Stomach (tissue), 9 donors: Measurements from ENCODE around the gene CDC42EP5. TPM values are rescaled to one million over a fixed set of nuclear protein-coding genes. Genes with fewer than 3 reads are reported as not detected.
"Not testable (repeated sequence)": the region's sequence is repeated elsewhere in the genome, so short reads cannot be mapped to it uniquely, and the experiment has no call there.

Experiments used
- DNase-seq, 2 donors: peaks; one replicate each; pipeline versions ENCODE4 v3.0.0 to v3.0.0-alpha.2; 2013 to 2019
- H3K27ac ChIP-seq, 5 donors: fragments of 200-600 bp in 4 of 5; sonication (generic) in 4 of 5; one replicate each; pipeline ENCODE4 v1.5.1; 2013 to 2019; ENCODE audit warnings: mild to moderate bottlenecking in 1 of 5, moderate library complexity in 1 of 5
- H3K27me3 ChIP-seq, 3 donors: fragments of 200-600 bp; sonication (generic); one replicate each; pipeline ENCODE4 v1.5.1; 2017 to 2019; ENCODE audit warnings: mixed run types in 1 of 3
- H3K36me3 ChIP-seq, 4 donors: fragments of 200-600 bp; sonication (generic); 1 replicate in 3 of 4; 2 replicates in 1 of 4; pipeline ENCODE4 v1.5.1; 2016 to 2019
- H3K4me1 ChIP-seq, 4 donors: fragments of 200-600 bp; sonication (generic); one replicate each; pipeline ENCODE4 v1.5.1; 2016 to 2019
- H3K4me3 ChIP-seq, 4 donors: fragments of 200-600 bp; sonication (generic) in 3 of 4; one replicate each; pipeline ENCODE4 v1.5.1; 2016 to 2019; ENCODE audit warnings: mild to moderate bottlenecking in 1 of 4
- H3K9me3 ChIP-seq, 4 donors: fragments of 200-600 bp; sonication (generic); one replicate each; pipeline ENCODE4 v1.5.1; 2016 to 2019
- CTCF ChIP-seq, 7 experiments: fragments of 450-650 bp in 4 of 7; fragments of 200-600 bp in 3 of 7; sonication (generic) in 3 of 7; IDR thresholded peaks; one replicate each; pipeline ENCODE4 v1.5.1; 2016 to 2019; ENCODE audit warnings: antibody characterized with exemption in 7 of 7, control low read depth in 2 of 7, mild to moderate bottlenecking in 1 of 7
- EP300 ChIP-seq: sonication (generic); formaldehyde crosslinking; IDR thresholded peaks from one replicate; pipeline ENCODE4 v1.6.1; 2017; ENCODE audit warnings: antibody characterized with exemption
- POLR2A ChIP-seq, 4 donors: fragments of 450-650 bp; IDR thresholded peaks; one replicate each; pipeline ENCODE4 v1.6.1; 2016; ENCODE audit warnings: antibody characterized with exemption in 4 of 4, control low read depth in 2 of 4, mild to moderate bottlenecking in 1 of 4, moderate library complexity in 1 of 4
- POLR2AphosphoS5 ChIP-seq, 3 donors: sonication (generic); formaldehyde crosslinking; IDR thresholded peaks; one replicate each; pipeline ENCODE4 v1.6.1; 2016; ENCODE audit warnings: antibody characterized with exemption in 3 of 3
- WGBS, 5 donors: extraction: QIAGEN DNeasy Blood & Tissue Kit in 3 of 5; methylation state at CpG; one replicate each; pipeline versions ENCODE4 v1.1.5 to v1.1.7; 2013 to 2018; 5-methylcytosine and 5-hydroxymethylcytosine counted together
- intact Hi-C: fragments of 100-400 bp; cut with DNase I; formaldehyde crosslinking; loops from one replicate; pipeline ENCODE4 v1.15.1; 2023; ENCODE audit warnings: low total_unique reads
- polyA plus RNA-seq, 3 donors: library from polyadenylated mRNA; stranded (reverse); fragments of 200-250 nt; gene quantifications; one replicate each; pipeline ENCODE4 v1.2.3, GENCODE V29; 2013
- total RNA-seq, 5 donors: library from RNA; depleted of rRNA; stranded (reverse); fragments of >200 nt; gene quantifications; one replicate each; pipeline versions ENCODE4 v1.1.0 to v1.2.3, GENCODE V29; 2014 to 2016
- donor health status: healthy with polysubstance abuse.
- donor health status: Bipolar disorder and iron deficiency.
- donor health status: healthy.

CDC42EP5 gene
- total and polyA plus RNA-seq, 8 donors = 0.89 to 699 (median 29.7) TPM; not detected in 1

GRCh38 chr19:54448040-54448773 lies 24.9 kb downstream of the CDC42EP5 start:
- peak overlapping the region; percentile 94 to 99 (median 98) for H3K27ac ChIP-seq
- peaks cover 19 to 58% (median 54%) of the 10 kb centered on the region in 4 donors for H3K36me3 ChIP-seq
- no peaks in the 10 kb centered on the region for H3K27me3 ChIP-seq
- TF ChIP-seq CTCF (IDR thresholded peaks at IDR 0.05) = peak in 1 of 7 experiments; percentile 6
- TF ChIP-seq POLR2A (IDR thresholded peaks at IDR 0.05) = no peak
- TF ChIP-seq POLR2AphosphoS5 (IDR thresholded peaks at IDR 0.05) = peak in 2 of 3 donors; percentile 2 to 3
- H3K9me3 ChIP-seq = no peaks in the 10 kb centered on the region
- intact Hi-C loops = no loop called here
- H3K4me1 ChIP-seq = peaks cover 43 to 70% (median 58%) of the 10 kb centered on the region in 4 donors
- peak overlapping the region; percentile 73 to 95 (median 90) for H3K4me3 ChIP-seq
- peak in 1 of 2 donors; percentile 89 for DNase-seq
- WGBS, 5 donors = 0 to 1% (median 1%) methylated on average over 34 of the region's 34 CpGs

DNA sequence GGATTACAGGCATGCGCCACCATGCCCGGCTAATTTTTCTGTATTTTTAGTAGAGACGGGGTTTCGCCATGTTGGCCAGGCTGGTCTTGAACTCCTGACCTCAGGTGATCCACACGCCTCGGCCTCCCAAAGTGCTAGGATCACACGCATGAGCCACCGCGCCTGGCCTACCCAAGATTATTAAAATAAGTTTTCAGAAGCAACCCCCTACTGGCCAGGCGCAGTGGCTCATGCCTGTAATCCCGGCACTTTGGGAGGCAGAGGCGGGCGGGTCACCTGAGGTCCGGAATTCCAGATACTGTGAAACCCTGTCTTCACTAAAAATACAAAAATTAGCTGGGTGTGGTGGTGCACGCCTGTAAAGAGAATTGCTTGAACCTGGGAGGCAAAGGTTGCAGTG lies 26.7 kb downstream of the CDC42EP5 start:
- Histone ChIP-seq H3K4me3 (peak overlapping the region in 1 of 4 donors; percentile 3), H3K36me3 (peaks cover under 1 to 51% (median 42%) of the 10 kb centered on the region in 4 donors), H3K4me1 (peaks cover 27 to 51% (median 40%) of the 10 kb centered on the region in 4 donors)
- WGBS, 5 donors = 77 to 95% (median 87%) methylated on average over 15 of the region's 15 CpGs
- intact Hi-C loops, DNase-seq, H3K9me3 ChIP-seq, H3K27me3 ChIP-seq, H3K27ac ChIP-seq: not testable (repeated sequence)

DNA sequence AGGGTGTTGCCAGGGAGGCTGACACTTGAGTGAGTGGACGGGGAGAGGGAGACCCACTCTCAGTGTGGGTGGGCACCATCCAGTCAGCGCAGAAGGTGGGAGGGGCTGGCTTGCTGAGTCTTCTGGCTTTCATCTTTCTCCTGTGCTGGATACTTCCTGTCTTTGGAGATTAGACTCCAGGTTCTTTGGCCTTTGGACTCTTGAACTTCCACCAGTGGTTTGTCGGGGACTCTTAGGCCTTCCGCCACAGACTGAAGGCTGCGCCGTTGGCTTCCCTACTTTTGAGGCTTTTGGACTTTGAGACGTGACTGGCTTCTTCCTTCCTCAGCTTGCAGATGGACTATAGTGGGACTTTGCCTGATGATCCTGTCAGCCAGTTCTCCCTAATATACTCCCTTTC lies 28.4 kb downstream of the CDC42EP5 start:
- 52 to 79% (median 66%) methylated on average over 7 of the region's 7 CpGs for WGBS, 5 donors
- intact Hi-C loops = no loop called here
- peaks cover 12 to 36% (median 24%) of the 10 kb centered on the region in 4 donors for H3K4me1 ChIP-seq
- peaks cover 0 to 51% (median 42%) of the 10 kb centered on the region in 4 donors for H3K36me3 ChIP-seq
- DNase-seq = peak in 1 of 2 donors; percentile 67
- TF ChIP-seq CTCF (IDR thresholded peaks at IDR 0.05) (no peak), EP300 (no peak), POLR2AphosphoS5 (IDR thresholded peaks at IDR 0.05) (no peak), POLR2A (IDR thresholded peaks at IDR 0.05) (no peak)
- H3K4me3 ChIP-seq = no peak overlapping the region
- H3K9me3 ChIP-seq = no peaks in the 10 kb centered on the region
- H3K27ac ChIP-seq = no peak overlapping the region
- H3K27me3 ChIP-seq = no peaks in the 10 kb centered on the region

DNA sequence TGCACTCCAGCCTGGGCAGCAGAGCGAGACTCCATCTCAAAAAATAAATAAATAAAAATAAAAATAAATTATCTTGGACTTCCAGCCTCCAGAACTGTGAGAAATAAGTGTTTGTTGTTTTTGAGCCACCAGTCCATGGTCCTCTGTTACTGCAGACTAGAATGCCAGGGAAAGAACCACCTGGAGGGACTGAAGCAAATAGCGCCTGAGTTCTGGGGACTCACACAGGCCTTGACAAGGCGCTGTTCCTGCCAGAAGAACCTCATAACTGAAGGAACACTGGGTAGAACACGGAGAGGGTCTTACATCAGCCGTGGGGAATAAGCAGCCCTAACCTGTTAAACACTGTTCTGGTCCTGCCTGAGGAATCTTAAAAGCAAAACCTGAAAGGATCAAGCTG lies 32.5 kb downstream of the CDC42EP5 start:
- H3K4me1 ChIP-seq = peaks cover 3 to 25% (median 19%) of the 10 kb centered on the region in 4 donors
- WGBS, 5 donors = 88 to 93% (median 91%) methylated on average over 5 of the region's 5 CpGs
- TF ChIP-seq POLR2AphosphoS5 (IDR thresholded peaks at IDR 0.05) (no peak), EP300 (no peak), POLR2A (IDR thresholded peaks at IDR 0.05) (no peak), CTCF (IDR thresholded peaks at IDR 0.05) (no peak)
- peaks cover 0 to 41% (median 34%) of the 10 kb centered on the region in 4 donors for H3K36me3 ChIP-seq
- H3K27me3 ChIP-seq = no peaks in the 10 kb centered on the region
- DNase-seq = no peak
- H3K4me3 ChIP-seq = no peak overlapping the region
- H3K27ac ChIP-seq = no peak overlapping the region
- intact Hi-C loops = no loop called here
- H3K9me3 ChIP-seq = no peaks in the 10 kb centered on the region
